ENCODE measurements around the gene BTNL9.

DNA sequence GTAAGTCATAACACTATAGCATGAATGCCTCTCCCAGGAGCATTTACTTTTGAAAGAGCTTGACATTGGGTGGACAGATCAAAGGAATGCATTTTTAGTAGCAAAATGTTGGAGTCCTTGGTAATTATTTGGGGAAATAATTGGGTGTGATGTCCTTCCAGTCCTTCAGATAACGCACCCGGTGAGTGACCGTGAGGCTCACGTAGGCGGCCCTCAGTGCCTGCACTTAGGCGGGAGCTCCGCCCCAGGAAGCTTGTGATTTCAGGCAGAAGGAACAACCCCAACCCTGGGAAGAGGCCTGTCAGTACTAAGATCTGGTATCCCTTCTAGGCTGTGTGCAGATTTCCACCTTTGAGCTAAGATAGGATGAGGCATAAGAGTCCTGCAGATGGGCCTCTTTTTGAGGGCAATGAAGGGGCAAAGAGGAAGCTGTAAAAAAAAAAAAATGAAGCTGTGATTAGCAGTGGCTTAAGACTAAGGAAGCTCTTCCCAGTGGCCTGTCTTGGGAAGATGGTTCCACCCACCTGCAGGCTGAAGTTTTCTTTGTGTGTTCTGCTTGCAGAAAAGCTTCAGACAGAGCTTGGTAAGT lies 14.9 kb downstream of the BTNL9 start:
- TF ChIP-seq POLR2A (IDR thresholded peaks at IDR 0.05; ENCODE audit: low read depth, low read length) (no peak), TAF1 (IDR thresholded peaks at IDR 0.05; ENCODE audit: low read depth, low read length) (no peak), POLR2AphosphoS5 (IDR thresholded peaks at IDR 0.05; ENCODE audit: low read depth, low read length) (no peak), SPI1 (IDR thresholded peaks at IDR 0.05; ENCODE audit: low read depth, low read length) (no peak), POU2F2 (IDR thresholded peaks at IDR 0.05; ENCODE audit: low read depth, low read length) (no peak)

Measured in GM12891 (cell line).